Keratinocyte (primary cell): ENCODE results near the gene IL36RN. TPM values are rescaled to one million over a fixed set of nuclear protein-coding genes. Genes with fewer than 3 reads are reported as not detected.

ENCODE experiments used
- DNase-seq: peaks from one replicate; pipeline ENCODE4 v3.0.0-alpha.2; 2011; ENCODE audit warnings: low read depth, missing footprints, low spot score
- FAIRE-seq: peaks from 2 replicates; lab custom pipeline; 2011; peaks lifted over from hg19 to GRCh38; lab: Jason Lieb, UNC
- H2AFZ ChIP-seq: 2 replicates; pipeline ENCODE4 v1.6.0; 2012; ENCODE audit warnings: low read length, control low read depth, inconsistent platforms; ENCODE audit not compliant: control insufficient read depth
- H3K27ac ChIP-seq: 2 replicates; pipeline ENCODE4 v1.5.1; 2011; ENCODE audit warnings: low read length; ENCODE audit not compliant: control insufficient read depth, insufficient read depth
- H3K27me3 ChIP-seq: 3 replicates; pipeline ENCODE4 v1.6.0; 2011; ENCODE audit warnings: low read length; ENCODE audit not compliant: control insufficient read depth, insufficient read depth; ENCODE audit errors: extremely low read depth
- H3K36me3 ChIP-seq, 2 experiments: 2 replicates in 1 of 2; 3 replicates in 1 of 2; pipeline ENCODE4 v1.5.1; 2011; ENCODE audit warnings: low read length in 2 of 2, mild to moderate bottlenecking in 1 of 2; ENCODE audit not compliant: control insufficient read depth in 2 of 2, insufficient read depth in 2 of 2; ENCODE audit errors: extremely low read depth in 1 of 2
- H3K4me1 ChIP-seq: 3 replicates; pipeline ENCODE4 v1.5.1; 2011; ENCODE audit warnings: low read length; ENCODE audit not compliant: control insufficient read depth, insufficient read depth; ENCODE audit errors: extremely low read depth
- H3K4me2 ChIP-seq: 3 replicates; pipeline ENCODE4 v1.6.0; 2011; ENCODE audit warnings: low read depth, low read length; ENCODE audit not compliant: control insufficient read depth, insufficient read depth; ENCODE audit errors: extremely low read depth
- H3K4me3 ChIP-seq, 3 experiments: fragments of 200-600 bp in 1 of 3; sonication (generic) in 1 of 3; 2 replicates in 2 of 3; 3 replicates in 1 of 3; pipeline ENCODE4 v1.5.1; 2011 to 2016; ENCODE audit warnings: low read length in 3 of 3, mild to moderate bottlenecking in 3 of 3, control low read depth in 2 of 3, inconsistent platforms in 1 of 3, low read depth in 1 of 3, mixed read lengths in 1 of 3, mixed run types in 1 of 3, moderate library complexity in 1 of 3; ENCODE audit not compliant: control insufficient read depth in 2 of 3, insufficient read depth in 2 of 3; ENCODE audit errors: extremely low read depth in 1 of 3
- H3K79me2 ChIP-seq: 2 replicates; pipeline ENCODE4 v1.6.0; 2012; ENCODE audit warnings: low read length; ENCODE audit not compliant: control insufficient read depth, insufficient read depth
- H3K9ac ChIP-seq: 3 replicates; pipeline ENCODE4 v1.6.0; 2011; ENCODE audit warnings: low read length; ENCODE audit not compliant: control insufficient read depth, insufficient read depth; ENCODE audit errors: extremely low read depth
- H3K9me1 ChIP-seq: 3 replicates; pipeline ENCODE4 v1.6.0; 2011; ENCODE audit warnings: low read length; ENCODE audit not compliant: control insufficient read depth, insufficient read depth; ENCODE audit errors: extremely low read depth
- H3K9me3 ChIP-seq: 2 replicates; pipeline ENCODE4 v1.5.1; 2012; ENCODE audit warnings: low read depth, low read length; ENCODE audit not compliant: control insufficient read depth
- H4K20me1 ChIP-seq: 3 replicates; pipeline ENCODE4 v1.6.0; 2011; ENCODE audit warnings: low read length; ENCODE audit not compliant: control insufficient read depth, insufficient read depth; ENCODE audit errors: extremely low read depth
- EZH2 ChIP-seq: IDR thresholded peaks from one replicate; pipeline ENCODE4 v1.6.1; 2012; ENCODE audit warnings: inconsistent platforms, mild to moderate bottlenecking, low read length, moderate library complexity
- dilution Hi-C: fragments of 300-500 bp; cut with MboI; formaldehyde crosslinking; loops from one replicate; pipeline ENCODE4 v1.7.0; 2020; ENCODE audit warnings: low sequenced_read_pairs; ENCODE audit not compliant: extremely low pct_ligation_motif_present
- polyA plus RNA-seq, 5 experiments: library from polyadenylated mRNA; depleted of rRNA in 3 of 5; stranded (reverse) in 3 of 5; stranded (forward) in 1 of 5; unstranded in 1 of 5; fragments of >200 nt; gene quantifications; 1 replicate in 1 of 5; 2 replicates in 3 of 5; 3 replicates in 1 of 5; pipeline versions ENCODE4 v1.2.1 to v1.2.3, GENCODE V29; 2011 to 2012; ENCODE audit warnings: missing spikeins in 2 of 5, low read depth in 1 of 5, low replicate concordance in 1 of 5
- TF ChIP-seq, protein P1 (sequence below), 3 experiments: IDR thresholded peaks in 1 of 3; conservative IDR thresholded peaks in 1 of 3; optimal IDR thresholded peaks in 1 of 3; 2 replicates in 2 of 3; 3 replicates in 1 of 3; pipeline versions ENCODE3 to v1.5.1; 2011; ENCODE audit warnings: low read length in 3 of 3, mild to moderate bottlenecking in 3 of 3, moderate library complexity in 2 of 3, control low read depth in 1 of 3, inconsistent platforms in 1 of 3; ENCODE audit not compliant: insufficient read depth in 2 of 3; ENCODE audit errors: extremely low read depth in 1 of 3

The IL36RN gene
- polyA plus RNA-seq, 1 donor (not counting 4 experiments of a cell fraction or from before 2014, with no cell fraction given): 3.9 TPM

GRCh38 chr2:113085542-113085941 is 26.5 kb downstream of the IL36RN start:
- peak; percentile 99 for FAIRE-seq
- dilution Hi-C loops: no loop called here

GRCh38 chr2:113088213-113088992 is 29.4 kb downstream of the IL36RN start:
- dilution Hi-C loops: no loop called here
- H3K27me3 ChIP-seq: no peaks in the 10 kb centered on the region
- H3K27ac ChIP-seq: no peak overlapping the region
- FAIRE-seq (no peak), DNase-seq (no peak)
- no peak overlapping the region for H3K4me2 ChIP-seq
- H3K4me3 ChIP-seq: no peak overlapping the region
- no peaks in the 10 kb centered on the region for H3K9me1 ChIP-seq
- H3K9me3 ChIP-seq: no peaks in the 10 kb centered on the region
- H3K4me1 ChIP-seq: peaks cover 17% of the 10 kb centered on the region
- no peak overlapping the region for H3K9ac ChIP-seq
- no peak overlapping the region for H2AFZ ChIP-seq
- H4K20me1 ChIP-seq: no peaks in the 10 kb centered on the region
- H3K36me3 ChIP-seq: no peaks in the 10 kb centered on the region
- TF ChIP-seq, protein P1, sequence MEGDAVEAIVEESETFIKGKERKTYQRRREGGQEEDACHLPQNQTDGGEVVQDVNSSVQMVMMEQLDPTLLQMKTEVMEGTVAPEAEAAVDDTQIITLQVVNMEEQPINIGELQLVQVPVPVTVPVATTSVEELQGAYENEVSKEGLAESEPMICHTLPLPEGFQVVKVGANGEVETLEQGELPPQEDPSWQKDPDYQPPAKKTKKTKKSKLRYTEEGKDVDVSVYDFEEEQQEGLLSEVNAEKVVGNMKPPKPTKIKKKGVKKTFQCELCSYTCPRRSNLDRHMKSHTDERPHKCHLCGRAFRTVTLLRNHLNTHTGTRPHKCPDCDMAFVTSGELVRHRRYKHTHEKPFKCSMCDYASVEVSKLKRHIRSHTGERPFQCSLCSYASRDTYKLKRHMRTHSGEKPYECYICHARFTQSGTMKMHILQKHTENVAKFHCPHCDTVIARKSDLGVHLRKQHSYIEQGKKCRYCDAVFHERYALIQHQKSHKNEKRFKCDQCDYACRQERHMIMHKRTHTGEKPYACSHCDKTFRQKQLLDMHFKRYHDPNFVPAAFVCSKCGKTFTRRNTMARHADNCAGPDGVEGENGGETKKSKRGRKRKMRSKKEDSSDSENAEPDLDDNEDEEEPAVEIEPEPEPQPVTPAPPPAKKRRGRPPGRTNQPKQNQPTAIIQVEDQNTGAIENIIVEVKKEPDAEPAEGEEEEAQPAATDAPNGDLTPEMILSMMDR (optimal IDR thresholded peaks at IDR 0.05 in 1 of 3, IDR thresholded peaks at IDR 0.05 in 1 of 3, conservative IDR thresholded peaks at IDR 0.05 in 1 of 3; ENCODE audit: extremely low read depth in 1 of 3, insufficient read depth in 2 of 3, low read length in 3 of 3): no peak
- no peak for TF ChIP-seq EZH2
- no peaks in the 10 kb centered on the region for H3K79me2 ChIP-seq

More at GRCh38 chr2:113085542-113085941, 26.5 kb downstream of the IL36RN start:
- no peaks in the 10 kb centered on the region for H3K36me3 ChIP-seq
- peak overlapping the region; percentile 63 for H2AFZ ChIP-seq
- peak overlapping the region in 1 of 3 experiments; percentile 38 for H3K4me3 ChIP-seq
- H3K27ac ChIP-seq: peak overlapping the region; percentile 72
- peak overlapping the region; percentile 51 for H3K9ac ChIP-seq
- H3K4me1 ChIP-seq: peaks cover 19% of the 10 kb centered on the region
- H3K9me3 ChIP-seq: no peaks in the 10 kb centered on the region
- no peaks in the 10 kb centered on the region for H3K27me3 ChIP-seq
- peaks cover 1% of the 10 kb centered on the region for H3K9me1 ChIP-seq
- H3K79me2 ChIP-seq: no peaks in the 10 kb centered on the region
- no peaks in the 10 kb centered on the region for H4K20me1 ChIP-seq
- H3K4me2 ChIP-seq: peak overlapping the region; percentile 72
- no peak for TF ChIP-seq EZH2
- TF ChIP-seq, protein P1 (optimal IDR thresholded peaks at IDR 0.05 in 1 of 3, IDR thresholded peaks at IDR 0.05 in 1 of 3, conservative IDR thresholded peaks at IDR 0.05 in 1 of 3; ENCODE audit: extremely low read depth in 1 of 3, insufficient read depth in 2 of 3, low read length in 3 of 3): peak in 1 of 3 experiments; percentile 28
- no peak for DNase-seq
